ENCODE data around the gene CCP110.

The CCP110 gene

GRCh38 chr16:19505600-19506303 lies 18.0 kb upstream of the CCP110 start:
- peaks cover 79% of the 10 kb centered on the region; the same call in 1 of the 2 replicates for H3K36me3 ChIP-seq (ENCODE audit: insufficient read depth, low read length)

GRCh38 chr16:19506965-19507364 lies 16.8 kb upstream of the CCP110 start:
- Histone ChIP-seq H3K9me2 (replicated peaks; ENCODE audit: low read depth, low read length) (no peaks in the 10 kb centered on the region), H3K9ac (ENCODE audit: low read depth, low read length, poor library complexity, severe bottlenecking) (no peak overlapping the region), H2AFZ (ENCODE audit: low read length) (no peak overlapping the region), H3K4me3 (ENCODE audit: low read length, poor library complexity, severe bottlenecking) (no peak overlapping the region), H3K4me2 (ENCODE audit: low read depth, low read length, poor library complexity, severe bottlenecking) (no peak overlapping the region), H3K9me3 (ENCODE audit: insufficient read depth, low read depth, low read length) (no peaks in the 10 kb centered on the region), H4K20me1 (ENCODE audit: insufficient read depth, low read length, poor library complexity, severe bottlenecking) (no peaks in the 10 kb centered on the region), H3K36me3 (ENCODE audit: insufficient read depth, low read length) (peaks cover 72% of the 10 kb centered on the region; the same call in 1 of the 2 replicates), H3K4me1 (ENCODE audit: insufficient read depth, low read length, poor library complexity, severe bottlenecking) (no peaks in the 10 kb centered on the region), H3F3A (ENCODE audit: low read depth) (no peaks in the 10 kb centered on the region), H3K79me2 (ENCODE audit: insufficient read depth, low read length) (no peaks in the 10 kb centered on the region), H3K27me3 (ENCODE audit: insufficient read depth, low read length, poor library complexity, severe bottlenecking) (no peaks in the 10 kb centered on the region)
- TF ChIP-seq EZH2phosphoT487 (IDR thresholded peaks at IDR 0.05; ENCODE audit: borderline replicate concordance): no peak
- TF ChIP-seq, protein P1, sequence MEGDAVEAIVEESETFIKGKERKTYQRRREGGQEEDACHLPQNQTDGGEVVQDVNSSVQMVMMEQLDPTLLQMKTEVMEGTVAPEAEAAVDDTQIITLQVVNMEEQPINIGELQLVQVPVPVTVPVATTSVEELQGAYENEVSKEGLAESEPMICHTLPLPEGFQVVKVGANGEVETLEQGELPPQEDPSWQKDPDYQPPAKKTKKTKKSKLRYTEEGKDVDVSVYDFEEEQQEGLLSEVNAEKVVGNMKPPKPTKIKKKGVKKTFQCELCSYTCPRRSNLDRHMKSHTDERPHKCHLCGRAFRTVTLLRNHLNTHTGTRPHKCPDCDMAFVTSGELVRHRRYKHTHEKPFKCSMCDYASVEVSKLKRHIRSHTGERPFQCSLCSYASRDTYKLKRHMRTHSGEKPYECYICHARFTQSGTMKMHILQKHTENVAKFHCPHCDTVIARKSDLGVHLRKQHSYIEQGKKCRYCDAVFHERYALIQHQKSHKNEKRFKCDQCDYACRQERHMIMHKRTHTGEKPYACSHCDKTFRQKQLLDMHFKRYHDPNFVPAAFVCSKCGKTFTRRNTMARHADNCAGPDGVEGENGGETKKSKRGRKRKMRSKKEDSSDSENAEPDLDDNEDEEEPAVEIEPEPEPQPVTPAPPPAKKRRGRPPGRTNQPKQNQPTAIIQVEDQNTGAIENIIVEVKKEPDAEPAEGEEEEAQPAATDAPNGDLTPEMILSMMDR (conservative IDR thresholded peaks at IDR 0.05; ENCODE audit: low read length): no peak

More at GRCh38 chr16:19505600-19506303, 18.0 kb upstream of the CCP110 start:
- Histone ChIP-seq H3K4me3 (ENCODE audit: low read length, poor library complexity, severe bottlenecking) (no peak overlapping the region), H3K9me3 (ENCODE audit: insufficient read depth, low read depth, low read length) (no peaks in the 10 kb centered on the region), H3K9me2 (replicated peaks; ENCODE audit: low read depth, low read length) (no peaks in the 10 kb centered on the region), H4K20me1 (ENCODE audit: insufficient read depth, low read length, poor library complexity, severe bottlenecking) (no peaks in the 10 kb centered on the region), H3K4me1 (ENCODE audit: insufficient read depth, low read length, poor library complexity, severe bottlenecking) (no peaks in the 10 kb centered on the region), H3K27me3 (ENCODE audit: insufficient read depth, low read length, poor library complexity, severe bottlenecking) (no peaks in the 10 kb centered on the region), H2AFZ (ENCODE audit: low read length) (no peak overlapping the region), H3F3A (ENCODE audit: low read depth) (no peaks in the 10 kb centered on the region), H3K9ac (ENCODE audit: low read depth, low read length, poor library complexity, severe bottlenecking) (no peak overlapping the region), H3K79me2 (ENCODE audit: insufficient read depth, low read length) (no peaks in the 10 kb centered on the region), H3K4me2 (ENCODE audit: low read depth, low read length, poor library complexity, severe bottlenecking) (no peak overlapping the region)
- TF ChIP-seq, protein P1 (conservative IDR thresholded peaks at IDR 0.05; ENCODE audit: low read length): no peak
- no peak for TF ChIP-seq EZH2phosphoT487 (IDR thresholded peaks at IDR 0.05; ENCODE audit: borderline replicate concordance)

DNA sequence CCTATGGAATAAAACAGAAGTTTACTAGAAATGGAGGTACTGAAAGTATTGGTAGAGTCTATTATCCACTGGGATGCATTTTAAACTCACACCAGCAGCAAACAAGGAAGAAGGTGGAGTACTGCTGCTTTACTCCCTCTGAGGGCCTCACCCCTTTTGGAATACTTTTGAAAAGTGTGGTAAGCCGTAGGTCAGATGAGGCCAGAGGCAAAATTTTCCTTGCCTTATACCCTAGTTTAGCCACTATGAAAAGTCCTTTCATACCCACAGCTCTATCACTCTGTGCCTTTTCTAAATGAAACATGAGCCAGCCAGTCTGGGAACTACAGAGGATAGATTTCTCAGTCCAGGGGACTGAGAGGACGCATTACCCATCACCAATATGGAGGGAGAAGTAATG lies 15.9 kb upstream of the CCP110 start:
- no peak overlapping the region for H3K4me3 ChIP-seq (ENCODE audit: low read length, poor library complexity, severe bottlenecking)
- no peaks in the 10 kb centered on the region for H3K9me3 ChIP-seq (ENCODE audit: insufficient read depth, low read depth, low read length)
- H3F3A ChIP-seq (ENCODE audit: low read depth): no peaks in the 10 kb centered on the region
- no peak overlapping the region for H3K9ac ChIP-seq (ENCODE audit: low read depth, low read length, poor library complexity, severe bottlenecking)
- no peaks in the 10 kb centered on the region for H3K9me2 ChIP-seq (replicated peaks; ENCODE audit: low read depth, low read length)
- H3K4me1 ChIP-seq (ENCODE audit: insufficient read depth, low read length, poor library complexity, severe bottlenecking): no peaks in the 10 kb centered on the region
- no peaks in the 10 kb centered on the region for H4K20me1 ChIP-seq (ENCODE audit: insufficient read depth, low read length, poor library complexity, severe bottlenecking)
- peaks cover 73% of the 10 kb centered on the region; the same call in 1 of the 2 replicates for H3K36me3 ChIP-seq (ENCODE audit: insufficient read depth, low read length)
- H2AFZ ChIP-seq (ENCODE audit: low read length): no peak overlapping the region
- no peaks in the 10 kb centered on the region for H3K27me3 ChIP-seq (ENCODE audit: insufficient read depth, low read length, poor library complexity, severe bottlenecking)
- H3K79me2 ChIP-seq (ENCODE audit: insufficient read depth, low read length): 0 out of 2 replicates have a peak, but pooled peaks cover 6% of the 10 kb centered on the region
- TF ChIP-seq, protein P1 (conservative IDR thresholded peaks at IDR 0.05; ENCODE audit: low read length): no peak
- no peak for TF ChIP-seq EZH2phosphoT487 (IDR thresholded peaks at IDR 0.05; ENCODE audit: borderline replicate concordance)
- H3K4me2 ChIP-seq (ENCODE audit: low read depth, low read length, poor library complexity, severe bottlenecking): no peak overlapping the region

Data from Loucy (cell line).